Measurements from ENCODE around the gene KRTAP12-1. TPM values are rescaled to one million over a fixed set of nuclear protein-coding genes. Genes with fewer than 3 reads are reported as not detected.

The KRTAP12-1 gene
- total RNA-seq, 1 experiment from 2014 or later, result not detected

- Histone ChIP-seq H3K9me3 (ENCODE audit: control insufficient read depth, insufficient read depth, low read depth, low read length) (no peaks in the 10 kb centered on the region), H3K27ac (ENCODE audit: low read length) (no peak overlapping the region), H3K36me3 (ENCODE audit: control insufficient read depth, insufficient read depth, low read length) (no peaks in the 10 kb centered on the region), H3K27me3 (ENCODE audit: control insufficient read depth, insufficient read depth, low read length) (no peaks in the 10 kb centered on the region), H3K4me1 (ENCODE audit: control insufficient read depth, insufficient read depth, low read length) (no peaks in the 10 kb centered on the region), H3K4me3 (ENCODE audit: low read depth in 2 of 2, low read length in 2 of 2) (no peak overlapping the region)
- ATAC-seq, result no peak
- intact Hi-C loops (cut with micrococcal nuclease; ENCODE audit: unreplicated experiment) (no loop called here), in situ Hi-C loops (cut with HindIII; ENCODE audit: low pct_unique_long_range_greater_than_20kb, low sequenced_read_pairs) (no loop called here)
- POLR2A ChIA-PET, result no interaction called here
- no peak for DNase-seq (ENCODE audit: low read depth, low spot score)
- no TSS peak for BruUV-seq (replicated peaks)
- TF ChIP-seq, protein P1, sequence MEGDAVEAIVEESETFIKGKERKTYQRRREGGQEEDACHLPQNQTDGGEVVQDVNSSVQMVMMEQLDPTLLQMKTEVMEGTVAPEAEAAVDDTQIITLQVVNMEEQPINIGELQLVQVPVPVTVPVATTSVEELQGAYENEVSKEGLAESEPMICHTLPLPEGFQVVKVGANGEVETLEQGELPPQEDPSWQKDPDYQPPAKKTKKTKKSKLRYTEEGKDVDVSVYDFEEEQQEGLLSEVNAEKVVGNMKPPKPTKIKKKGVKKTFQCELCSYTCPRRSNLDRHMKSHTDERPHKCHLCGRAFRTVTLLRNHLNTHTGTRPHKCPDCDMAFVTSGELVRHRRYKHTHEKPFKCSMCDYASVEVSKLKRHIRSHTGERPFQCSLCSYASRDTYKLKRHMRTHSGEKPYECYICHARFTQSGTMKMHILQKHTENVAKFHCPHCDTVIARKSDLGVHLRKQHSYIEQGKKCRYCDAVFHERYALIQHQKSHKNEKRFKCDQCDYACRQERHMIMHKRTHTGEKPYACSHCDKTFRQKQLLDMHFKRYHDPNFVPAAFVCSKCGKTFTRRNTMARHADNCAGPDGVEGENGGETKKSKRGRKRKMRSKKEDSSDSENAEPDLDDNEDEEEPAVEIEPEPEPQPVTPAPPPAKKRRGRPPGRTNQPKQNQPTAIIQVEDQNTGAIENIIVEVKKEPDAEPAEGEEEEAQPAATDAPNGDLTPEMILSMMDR (IDR thresholded peaks at IDR 0.05), result no peak
- TF ChIP-seq TCF7L2 (IDR thresholded peaks at IDR 0.05; ENCODE audit: low read depth, low read length) (no peak), SIN3A (IDR thresholded peaks at IDR 0.05; ENCODE audit: borderline replicate concordance, insufficient read depth, low read depth, low read length) (no peak), POLR2AphosphoS5 (IDR thresholded peaks at IDR 0.05; ENCODE audit: low read depth, low read length) (no peak), REST (IDR thresholded peaks at IDR 0.05; ENCODE audit: insufficient read depth in 1 of 2, low read depth in 2 of 2, low read length in 1 of 2) (no peak)
- CTCF ChIA-PET, result no interaction called here
Measured at GRCh38 chr21:44644878-44645277, 37.1 kb downstream of the KRTAP12-1 start.

DNA sequence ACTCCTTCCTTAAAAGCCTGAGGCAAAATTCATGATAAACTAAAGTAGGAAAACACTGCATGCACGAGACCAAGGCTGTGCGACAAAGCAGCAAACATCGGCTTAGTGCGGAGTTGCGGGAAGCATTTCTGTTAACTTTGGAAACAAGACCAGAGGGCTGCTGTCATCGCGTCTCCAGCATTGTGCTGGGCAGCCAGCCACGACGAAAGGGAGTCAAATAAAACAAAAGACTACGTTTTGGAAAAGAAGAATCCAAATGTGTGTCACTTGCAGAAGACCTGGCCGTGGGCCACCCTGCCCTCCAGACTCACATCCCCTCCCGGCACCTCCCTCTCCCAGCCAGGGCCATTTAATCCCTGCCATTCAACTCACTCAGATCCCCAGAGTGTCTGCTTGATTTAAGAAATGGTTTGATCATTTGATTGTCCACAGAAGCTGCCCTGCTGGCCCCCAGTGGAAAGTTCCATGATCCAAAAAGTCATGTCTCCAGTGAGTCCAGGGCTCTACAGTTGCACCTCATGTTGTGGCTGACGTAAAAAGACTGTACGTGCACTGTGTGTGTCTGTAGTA lies 38.1 kb downstream of the KRTAP12-1 start:
- Histone ChIP-seq H3K4me3 (ENCODE audit: low read depth in 2 of 2, low read length in 2 of 2) (no peak overlapping the region), H3K36me3 (ENCODE audit: control insufficient read depth, insufficient read depth, low read length) (no peaks in the 10 kb centered on the region), H3K27me3 (ENCODE audit: control insufficient read depth, insufficient read depth, low read length) (no peaks in the 10 kb centered on the region), H3K4me1 (ENCODE audit: control insufficient read depth, insufficient read depth, low read length) (no peaks in the 10 kb centered on the region), H3K9me3 (ENCODE audit: control insufficient read depth, insufficient read depth, low read depth, low read length) (no peaks in the 10 kb centered on the region), H3K27ac (ENCODE audit: low read length) (no peak overlapping the region)
- intact Hi-C loops (cut with micrococcal nuclease; ENCODE audit: unreplicated experiment), result no loop called here
- ChIA-PET POLR2A (no interaction called here), CTCF (no interaction called here)
- in situ Hi-C loops (cut with HindIII; ENCODE audit: low pct_unique_long_range_greater_than_20kb, low sequenced_read_pairs), result no loop called here
- TF ChIP-seq, protein P1 (IDR thresholded peaks at IDR 0.05), result no peak
- no peak for ATAC-seq
- DNase-seq (ENCODE audit: low read depth, low spot score), result no peak
- BruUV-seq (replicated peaks), result no TSS peak
